ENCODE data around the gene NXT2. TPM values are rescaled to one million over a fixed set of nuclear protein-coding genes. Genes with fewer than 3 reads are reported as not detected.

Gene NXT2
- polyA plus RNA-seq, 4 donors = 17.2 to 23.2 (median 22.3) TPM

Other genes with a start within 250 kb of the NXT2 start
- under 1 TPM in 2 of 4 donors, not detected in 2; 0.04 to 0.06 TPM for gene GUCY2F, start 54.8 kb upstream of the NXT2 start, polyA plus RNA-seq (ENCODE audit: insufficient read length in 4 of 4)
- gene KCNE5, start 88.3 kb downstream of the NXT2 start, polyA plus RNA-seq (ENCODE audit: insufficient read length in 4 of 4) = 1 to 10 TPM; 3.5 to 6.1 (median 5.2) TPM
- 10 to 100 TPM; 51.2 to 75.8 (median 65.2) TPM for gene ACSL4, start 196.4 kb downstream of the NXT2 start, polyA plus RNA-seq (ENCODE audit: insufficient read length in 4 of 4)